Medulla oblongata (tissue), 1 donor: Measurements from ENCODE around the gene ANKRD40CL.
"Not testable (repeated sequence)": the region's sequence is repeated elsewhere in the genome, so short reads cannot be mapped to it uniquely, and the experiment has no call there.

Experiments used
- DNase-seq: peaks from one replicate; pipeline ENCODE4 v3.0.0-alpha.2; 2015; ENCODE audit errors: extremely low spot score

ANKRD40CL gene

GRCh38 chr17:50767446-50767845 lies at the start of gene ANKRD40CL:
ANKRD40CL (minus strand) TSS chr17:50767518; CDS start chr17:50766913, 605 bp downstream.
- DNase-seq = no peak

GRCh38 chr17:50816271-50816670 lies 49.0 kb upstream of the ANKRD40CL start:
- no peak for DNase-seq

GRCh38 chr17:50815400-50815799 lies 48.1 kb upstream of the ANKRD40CL start:
- DNase-seq = no peak

- no peak for DNase-seq
These were observed 46.3 kb upstream of the ANKRD40CL start for GRCh38 chr17:50813583-50813982.

- DNase-seq = no peak
These were observed 41.6 kb upstream of the ANKRD40CL start for GRCh38 chr17:50808888-50809287.

- no peak for DNase-seq
These were observed 41.1 kb upstream of the ANKRD40CL start for GRCh38 chr17:50808413-50808812.

GRCh38 chr17:50807675-50808074 lies 40.4 kb upstream of the ANKRD40CL start:
- no peak for DNase-seq

- no peak for DNase-seq
These were observed 39.7 kb upstream of the ANKRD40CL start for GRCh38 chr17:50807009-50807408.

GRCh38 chr17:50806141-50806643 lies 38.9 kb upstream of the ANKRD40CL start:
- DNase-seq = no peak

GRCh38 chr17:50805486-50805885 lies 38.2 kb upstream of the ANKRD40CL start:
- no peak for DNase-seq

GRCh38 chr17:50804749-50805475 lies 37.6 kb upstream of the ANKRD40CL start:
- DNase-seq = not testable (repeated sequence)

- no peak for DNase-seq
These were observed 36.4 kb upstream of the ANKRD40CL start for GRCh38 chr17:50803676-50804075.

- no peak for DNase-seq
These were observed 35.6 kb upstream of the ANKRD40CL start for GRCh38 chr17:50802609-50803571.

GRCh38 chr17:50800196-50800700 lies 32.9 kb upstream of the ANKRD40CL start:
- no peak for DNase-seq

- DNase-seq = no peak
These were observed 32.3 kb upstream of the ANKRD40CL start for GRCh38 chr17:50799582-50799981.

GRCh38 chr17:50798424-50799288 lies 31.3 kb upstream of the ANKRD40CL start:
- DNase-seq = no peak

- no peak for DNase-seq
These were observed 30.0 kb upstream of the ANKRD40CL start for GRCh38 chr17:50797135-50797810.

- DNase-seq = no peak
These were observed 27.0 kb upstream of the ANKRD40CL start for GRCh38 chr17:50794361-50794760.

- DNase-seq = no peak
These were observed 25.7 kb upstream of the ANKRD40CL start for GRCh38 chr17:50793007-50793406.

- DNase-seq = no peak
These were observed 24.8 kb upstream of the ANKRD40CL start for GRCh38 chr17:50792132-50792531.

GRCh38 chr17:50790618-50791017 lies 23.3 kb upstream of the ANKRD40CL start:
- no peak for DNase-seq
